Lower leg skin (tissue), 3 donors: Measurements from ENCODE around the gene TJAP1.

ENCODE experiments used
- POLR2A ChIP-seq, 2 donors: fragments of 450-650 bp; IDR thresholded peaks; one replicate each; pipeline ENCODE4 v1.6.1; 2016 to 2017; ENCODE audit warnings: antibody characterized with exemption in 2 of 2, mild to moderate bottlenecking in 1 of 2, moderate library complexity in 1 of 2
- TF ChIP-seq, protein P1 (sequence below), 3 donors: fragments of 450-650 bp; IDR thresholded peaks; one replicate each; pipeline ENCODE4 v1.5.1; 2016; ENCODE audit warnings: antibody characterized with exemption in 3 of 3, mild to moderate bottlenecking in 3 of 3, moderate library complexity in 2 of 3

DNA sequence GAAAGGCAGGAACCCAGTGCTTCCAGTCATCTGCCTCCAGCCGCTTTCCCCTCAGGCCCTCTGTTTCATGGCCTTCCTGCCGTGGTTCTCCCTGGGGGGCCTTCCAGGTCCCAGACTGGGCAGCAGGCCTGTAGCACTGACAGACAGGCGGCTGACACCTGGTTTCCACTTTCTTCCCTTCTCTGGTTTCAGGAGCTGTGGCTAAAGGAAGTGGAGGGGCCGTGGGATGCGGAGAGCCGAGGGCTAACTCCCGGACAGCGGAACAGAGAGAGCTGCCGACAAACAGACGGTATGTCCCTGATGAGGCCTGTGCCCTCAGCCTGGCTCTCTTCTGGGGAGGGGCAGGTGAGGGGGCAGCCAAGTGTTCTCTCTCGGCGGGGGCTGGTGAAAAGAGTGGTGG is 20.3 kb downstream of the TJAP1 start:
- TF ChIP-seq, protein P1, sequence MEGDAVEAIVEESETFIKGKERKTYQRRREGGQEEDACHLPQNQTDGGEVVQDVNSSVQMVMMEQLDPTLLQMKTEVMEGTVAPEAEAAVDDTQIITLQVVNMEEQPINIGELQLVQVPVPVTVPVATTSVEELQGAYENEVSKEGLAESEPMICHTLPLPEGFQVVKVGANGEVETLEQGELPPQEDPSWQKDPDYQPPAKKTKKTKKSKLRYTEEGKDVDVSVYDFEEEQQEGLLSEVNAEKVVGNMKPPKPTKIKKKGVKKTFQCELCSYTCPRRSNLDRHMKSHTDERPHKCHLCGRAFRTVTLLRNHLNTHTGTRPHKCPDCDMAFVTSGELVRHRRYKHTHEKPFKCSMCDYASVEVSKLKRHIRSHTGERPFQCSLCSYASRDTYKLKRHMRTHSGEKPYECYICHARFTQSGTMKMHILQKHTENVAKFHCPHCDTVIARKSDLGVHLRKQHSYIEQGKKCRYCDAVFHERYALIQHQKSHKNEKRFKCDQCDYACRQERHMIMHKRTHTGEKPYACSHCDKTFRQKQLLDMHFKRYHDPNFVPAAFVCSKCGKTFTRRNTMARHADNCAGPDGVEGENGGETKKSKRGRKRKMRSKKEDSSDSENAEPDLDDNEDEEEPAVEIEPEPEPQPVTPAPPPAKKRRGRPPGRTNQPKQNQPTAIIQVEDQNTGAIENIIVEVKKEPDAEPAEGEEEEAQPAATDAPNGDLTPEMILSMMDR (IDR thresholded peaks at IDR 0.05), result no peak
- no peak for TF ChIP-seq POLR2A (IDR thresholded peaks at IDR 0.05)
